H1 (cell line): ENCODE results near the gene PRPF18. TPM values are rescaled to one million over a fixed set of nuclear protein-coding genes. Genes with fewer than 3 reads are reported as not detected.

Experiments used
- ASH2L ChIP-seq: fragments of 200-600, 300-600 bp; sonication (generic); IDR thresholded peaks from one replicate; pipeline ENCODE4 v1.7.1; 2017; ENCODE audit warnings: low read length
- ATF3 ChIP-seq: IDR thresholded peaks from 2 replicates; pipeline ENCODE4 v1.6.1; 2011; ENCODE audit warnings: low read depth, mild to moderate bottlenecking, low read length; ENCODE audit not compliant: insufficient read depth
- CHD1 ChIP-seq: IDR thresholded peaks from 2 replicates; pipeline ENCODE4 v1.6.1; 2012; ENCODE audit warnings: low read depth, low read length, improper control_type of control experiment
- CHD7 ChIP-seq: fragments of 300-600 bp; sonication (generic); IDR thresholded peaks from 2 replicates; pipeline ENCODE4 v1.7.1; 2012; ENCODE audit warnings: low read length, moderate library complexity, mild to moderate bottlenecking, inconsistent platforms; ENCODE audit not compliant: insufficient replicate concordance
- CREB1 ChIP-seq: IDR thresholded peaks from 2 replicates; pipeline ENCODE4 v1.6.1; 2012; ENCODE audit warnings: inconsistent platforms
- EGR1 ChIP-seq: IDR thresholded peaks from 2 replicates; pipeline ENCODE4 v1.6.1; 2011; ENCODE audit warnings: low read depth, low read length, borderline replicate concordance
- EP300 ChIP-seq, 2 experiments: IDR thresholded peaks; 1 replicate in 1 of 2; 2 replicates in 1 of 2; pipeline ENCODE4 v1.6.1; 2011 to 2012; ENCODE audit warnings: low read depth in 2 of 2, low read length in 2 of 2, mild to moderate bottlenecking in 2 of 2, borderline replicate concordance in 1 of 2, inconsistent platforms in 1 of 2, moderate library complexity in 1 of 2
- GABPA ChIP-seq: IDR thresholded peaks from 2 replicates; pipeline ENCODE4 v1.6.1; 2011; ENCODE audit warnings: mild to moderate bottlenecking, low read length, moderate library complexity, borderline replicate concordance; ENCODE audit not compliant: insufficient read depth
- POLR2AphosphoS5 ChIP-seq: IDR thresholded peaks from 2 replicates; pipeline ENCODE4 v1.6.1; 2011; ENCODE audit warnings: low read depth, low read length
- TBP ChIP-seq: IDR thresholded peaks from 2 replicates; pipeline ENCODE4 v1.6.1; 2011; ENCODE audit warnings: low read depth, low read length, improper control_type of control experiment
- polyA plus RNA-seq, 7 experiments: library from polyadenylated mRNA; depleted of rRNA in 3 of 7; stranded (reverse) in 5 of 7; unstranded in 2 of 7; fragments of >200 nt in 5 of 7; fragments of 200-250 nt in 2 of 7; gene quantifications; 1 replicate in 5 of 7; 2 replicates in 1 of 7; 4 replicates in 1 of 7; pipeline versions ENCODE4 v1.2.1 to v1.2.3, GENCODE V29; 2011 to 2013; ENCODE audit warnings: missing spikeins in 2 of 7, mixed read lengths in 2 of 7
- total RNA-seq: library from RNA; stranded (reverse); fragmentation: NEBNext Ultra II Directional; extraction: Animal tissue kit (Norgen Biotek cat#: 25700); gene quantifications from 2 replicates; pipeline ENCODE4 v1.2.1, GENCODE V29; 2021

Gene PRPF18
- total and polyA plus RNA-seq, 2 of the 8 experiments (the other 6 are each of a cell fraction or from before 2014, with no cell fraction given) = 3.8 to 12.6 TPM

- peak in 1 of 2 experiments; percentile 57; a peak in 1 of 3 replicates for TF ChIP-seq EP300 (IDR thresholded peaks at IDR 0.05; ENCODE audit: borderline replicate concordance in 1 of 2, low read depth in 2 of 2, low read length in 2 of 2)
- no peak for TF ChIP-seq CHD1
- TF ChIP-seq CREB1 = no peak
- peak; percentile 78 for TF ChIP-seq TBP
- TF ChIP-seq CHD7 = no peak
- peak; percentile 96 for TF ChIP-seq GABPA
- TF ChIP-seq ASH2L = peak; percentile 94
- no peak for TF ChIP-seq POLR2AphosphoS5
- TF ChIP-seq EGR1 = peak; percentile 95
- no peak for TF ChIP-seq ATF3
- TF ChIP-seq, all 59 proteins: peak for 23
Observed at GRCh38 chr10:13586676-13587355, at the start of gene PRPF18 (continued).
